Measurements from ENCODE around the gene KIAA0513.

Gene KIAA0513

DNA sequence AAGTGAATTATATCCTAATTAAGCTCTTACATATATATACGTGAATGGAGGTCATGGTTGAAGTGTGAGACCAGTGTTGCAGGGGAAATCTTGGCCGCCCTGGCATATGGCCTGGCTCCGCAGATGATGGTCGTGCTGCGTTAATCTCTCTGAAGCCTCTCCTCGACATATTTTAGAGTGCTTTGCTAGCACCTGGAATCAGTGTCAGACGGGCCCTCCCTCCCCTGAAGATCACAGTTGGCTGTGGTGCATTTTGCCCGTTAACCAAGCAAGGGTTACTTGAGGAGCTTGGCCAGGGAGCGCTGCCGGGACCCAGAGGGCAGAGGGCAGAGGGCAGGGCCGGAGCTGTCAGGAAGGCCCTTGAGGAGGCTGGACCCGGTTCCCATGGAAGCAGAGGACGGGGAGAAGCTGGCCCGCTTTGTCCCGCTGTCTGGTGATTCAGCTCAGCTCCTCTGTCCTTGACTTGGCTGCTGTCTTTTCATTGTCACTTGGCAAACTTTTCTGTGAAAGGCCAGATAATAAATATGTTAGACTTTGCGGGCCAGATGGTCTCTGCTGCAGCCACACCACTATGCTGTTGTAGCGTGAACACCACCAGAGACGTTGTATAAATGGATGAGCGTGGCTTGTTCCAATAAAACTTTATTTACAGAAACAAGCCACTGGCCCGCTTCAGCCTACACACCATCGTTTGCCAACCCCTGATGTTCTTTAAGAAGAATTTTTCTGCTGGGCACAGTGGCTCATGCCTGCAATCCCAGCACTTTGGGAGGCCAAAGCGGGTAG is 52.4 kb downstream of the KIAA0513 start:
- H3K27ac Mint-ChIP-seq, result no peak overlapping the region
- H3K9me3 Mint-ChIP-seq, result no peaks in the 10 kb centered on the region
- H3K27me3 Mint-ChIP-seq (ENCODE audit: low read depth, poor library complexity), result peaks cover 35% of the 10 kb centered on the region
- peaks cover 53% of the 10 kb centered on the region for H3K4me1 Mint-ChIP-seq
- H3K36me3 Mint-ChIP-seq (ENCODE audit: low read depth), result peaks cover 19% of the 10 kb centered on the region
- no peak overlapping the region for H3K4me3 Mint-ChIP-seq
- TF ChIP-seq, protein P1, sequence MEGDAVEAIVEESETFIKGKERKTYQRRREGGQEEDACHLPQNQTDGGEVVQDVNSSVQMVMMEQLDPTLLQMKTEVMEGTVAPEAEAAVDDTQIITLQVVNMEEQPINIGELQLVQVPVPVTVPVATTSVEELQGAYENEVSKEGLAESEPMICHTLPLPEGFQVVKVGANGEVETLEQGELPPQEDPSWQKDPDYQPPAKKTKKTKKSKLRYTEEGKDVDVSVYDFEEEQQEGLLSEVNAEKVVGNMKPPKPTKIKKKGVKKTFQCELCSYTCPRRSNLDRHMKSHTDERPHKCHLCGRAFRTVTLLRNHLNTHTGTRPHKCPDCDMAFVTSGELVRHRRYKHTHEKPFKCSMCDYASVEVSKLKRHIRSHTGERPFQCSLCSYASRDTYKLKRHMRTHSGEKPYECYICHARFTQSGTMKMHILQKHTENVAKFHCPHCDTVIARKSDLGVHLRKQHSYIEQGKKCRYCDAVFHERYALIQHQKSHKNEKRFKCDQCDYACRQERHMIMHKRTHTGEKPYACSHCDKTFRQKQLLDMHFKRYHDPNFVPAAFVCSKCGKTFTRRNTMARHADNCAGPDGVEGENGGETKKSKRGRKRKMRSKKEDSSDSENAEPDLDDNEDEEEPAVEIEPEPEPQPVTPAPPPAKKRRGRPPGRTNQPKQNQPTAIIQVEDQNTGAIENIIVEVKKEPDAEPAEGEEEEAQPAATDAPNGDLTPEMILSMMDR (IDR thresholded peaks at IDR 0.05), result no peak
- no peak for DNase-seq

DNA sequence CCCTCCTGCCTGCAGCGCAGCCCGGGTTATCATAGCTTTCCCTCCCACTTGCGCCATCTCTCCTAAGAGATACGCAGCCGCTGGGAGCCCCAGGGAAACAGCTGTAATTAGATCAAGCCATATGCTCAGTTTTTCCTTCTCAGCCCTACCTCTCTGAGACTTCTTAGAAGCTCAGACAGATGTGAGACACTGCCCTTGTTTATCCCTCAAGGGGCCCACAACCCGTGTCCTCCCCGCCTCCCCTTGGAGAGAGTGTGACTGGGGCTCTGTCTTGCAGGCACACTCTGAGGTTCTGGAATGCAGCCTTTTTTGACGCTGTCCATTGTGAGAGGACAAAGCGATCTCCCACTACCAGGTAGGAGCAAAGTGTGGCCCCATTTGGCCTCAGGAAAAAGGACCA is 53.4 kb downstream of the KIAA0513 start:
- Mint-ChIP-seq H3K27ac (no peak overlapping the region), H3K4me3 (peak overlapping the region; percentile 67), H3K36me3 (ENCODE audit: low read depth) (peaks cover 14% of the 10 kb centered on the region), H3K9me3 (no peaks in the 10 kb centered on the region), H3K27me3 (ENCODE audit: low read depth, poor library complexity) (peaks cover 35% of the 10 kb centered on the region), H3K4me1 (peaks cover 64% of the 10 kb centered on the region)
- TF ChIP-seq, protein P1 (IDR thresholded peaks at IDR 0.05), result no peak
- DNase-seq, result no peak

DNA sequence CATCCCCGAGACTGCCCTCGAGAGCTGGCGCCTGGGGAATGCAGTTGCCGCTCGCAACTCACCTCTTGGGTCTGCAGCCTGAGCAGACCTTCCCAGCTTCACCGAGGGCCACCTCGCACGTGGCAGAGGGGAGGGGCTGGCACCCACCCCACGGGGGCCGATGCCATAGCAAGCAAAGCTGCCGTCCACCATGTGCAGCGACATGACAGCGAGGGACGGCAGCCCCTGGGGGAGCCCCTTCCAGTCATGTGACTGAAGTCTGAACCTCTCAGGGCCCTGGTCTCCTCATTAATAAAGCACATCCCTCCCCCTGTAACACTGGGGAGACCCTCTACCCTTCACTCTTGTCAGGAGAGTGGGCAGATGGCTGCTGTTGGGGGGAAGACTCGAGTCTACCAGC is 54.2 kb downstream of the KIAA0513 start:
- no peak overlapping the region for H3K27ac Mint-ChIP-seq
- H3K27me3 Mint-ChIP-seq (ENCODE audit: low read depth, poor library complexity), result peaks cover 35% of the 10 kb centered on the region
- no peak overlapping the region for H3K4me3 Mint-ChIP-seq
- DNase-seq, result no peak
- peaks cover 14% of the 10 kb centered on the region for H3K36me3 Mint-ChIP-seq (ENCODE audit: low read depth)
- H3K9me3 Mint-ChIP-seq, result no peaks in the 10 kb centered on the region
- TF ChIP-seq, protein P1 (IDR thresholded peaks at IDR 0.05), result no peak
- peaks cover 71% of the 10 kb centered on the region for H3K4me1 Mint-ChIP-seq

DNA sequence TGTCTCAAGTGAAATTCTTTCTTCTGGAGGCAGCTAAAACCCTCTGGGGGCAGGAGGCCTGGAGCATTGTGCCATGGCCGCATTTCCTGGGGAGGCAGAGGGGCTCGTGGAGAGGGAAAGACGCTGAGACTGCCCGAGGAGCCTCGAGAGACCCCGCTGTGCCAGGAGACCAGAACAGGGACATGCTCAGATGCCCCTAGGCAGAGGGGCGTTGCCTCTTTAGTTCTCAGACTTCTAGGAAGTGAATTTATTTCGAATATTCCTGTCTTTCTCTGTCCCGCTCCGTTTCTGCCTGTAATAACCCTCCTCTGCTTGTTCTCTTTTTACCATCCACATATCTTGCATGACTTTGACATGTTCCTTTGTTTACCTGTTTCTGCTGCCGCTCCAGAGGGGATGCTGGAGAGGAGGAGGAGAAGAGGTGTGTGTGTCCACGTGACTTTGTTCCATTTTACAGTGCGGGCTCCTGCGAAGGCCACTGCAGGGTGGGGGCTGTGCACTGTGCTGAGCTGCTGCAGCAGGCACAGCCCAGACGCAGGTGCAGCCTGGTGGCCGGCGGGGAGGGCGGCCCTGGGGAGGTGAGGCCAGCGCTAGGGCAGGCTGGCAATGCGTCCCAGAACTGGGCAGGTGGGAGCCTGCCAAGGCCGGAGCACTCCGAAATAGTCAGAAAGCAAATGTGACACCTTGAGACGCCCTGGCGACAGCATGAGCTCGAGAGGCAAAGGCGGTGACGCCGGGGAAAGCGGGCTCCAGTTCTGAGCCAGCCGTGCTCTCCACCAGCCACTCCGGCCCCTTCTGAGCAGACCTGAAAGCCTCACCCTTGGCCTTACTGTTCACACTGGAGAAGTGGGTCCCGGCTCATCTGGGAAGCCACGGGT is 54.8 kb downstream of the KIAA0513 start:
- H3K27ac Mint-ChIP-seq, result no peak overlapping the region
- H3K4me3 Mint-ChIP-seq, result peak overlapping the region; percentile 28
- no peak for DNase-seq

DNA sequence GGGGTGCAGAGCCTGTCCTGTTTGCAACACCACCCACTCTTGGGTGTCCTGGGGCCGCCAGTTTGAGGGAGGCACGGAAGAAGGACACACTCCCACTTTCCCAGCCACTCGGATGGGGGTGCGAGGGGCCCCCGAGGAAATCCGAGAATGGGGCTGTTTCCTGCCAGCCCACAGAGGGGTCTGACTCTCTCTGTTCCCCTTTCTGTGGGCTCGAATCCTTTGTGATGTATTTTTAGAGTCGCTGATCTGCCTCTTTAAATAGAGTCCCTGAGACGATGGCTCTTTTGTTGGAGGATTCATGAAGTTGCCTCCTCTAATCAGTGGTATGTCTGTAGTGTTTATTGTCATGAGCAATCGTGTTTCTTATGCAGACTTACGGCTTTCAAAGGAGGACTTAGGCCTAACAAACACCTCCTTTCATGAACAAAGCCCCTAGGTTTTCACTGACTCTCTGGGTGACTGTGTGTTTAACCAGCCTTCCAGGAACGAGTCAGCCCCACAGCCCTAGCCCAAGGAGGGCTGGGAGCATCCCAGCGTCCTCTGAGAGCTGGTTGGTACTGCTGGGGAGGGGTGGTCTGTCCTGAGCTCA is 55.5 kb downstream of the KIAA0513 start:
- H3K27me3 Mint-ChIP-seq (ENCODE audit: low read depth, poor library complexity), result peaks cover 33% of the 10 kb centered on the region
- no peak for DNase-seq
- H3K9me3 Mint-ChIP-seq, result no peaks in the 10 kb centered on the region
- H3K4me1 Mint-ChIP-seq, result peaks cover 79% of the 10 kb centered on the region
- TF ChIP-seq, protein P1 (IDR thresholded peaks at IDR 0.05), result no peak
- H3K4me3 Mint-ChIP-seq, result peak overlapping the region; percentile 52
- peaks cover 14% of the 10 kb centered on the region for H3K36me3 Mint-ChIP-seq (ENCODE audit: low read depth)
- H3K27ac Mint-ChIP-seq, result no peak overlapping the region

More for the DNA sequence above, 54.8 kb downstream of the KIAA0513 start:
- TF ChIP-seq, protein P1 (IDR thresholded peaks at IDR 0.05), result no peak
- peaks cover 77% of the 10 kb centered on the region for H3K4me1 Mint-ChIP-seq
- peaks cover 14% of the 10 kb centered on the region for H3K36me3 Mint-ChIP-seq (ENCODE audit: low read depth)
- H3K9me3 Mint-ChIP-seq, result no peaks in the 10 kb centered on the region
- H3K27me3 Mint-ChIP-seq (ENCODE audit: low read depth, poor library complexity), result peaks cover 35% of the 10 kb centered on the region

Data from nephron progenitor cell (in vitro differentiated cells).